NCI-H2107 treated with DMSO at 0.1 percent for 48 hours (cell line): ENCODE measurements around the gene MLANA.

ENCODE experiments used
- DNase-seq: peaks from one replicate; lab custom pipeline; 2025; ENCODE audit not compliant: unreplicated experiment; lab: John Stamatoyannopoulos, UW

Gene MLANA

GRCh38 chr9:5957166-5957565 lies 66.5 kb downstream of the MLANA start:
- DNase-seq: peak; percentile 72

- DNase-seq: no peak
Observed at GRCh38 chr9:5958273-5958672, 67.6 kb downstream of the MLANA start.
